Peyer's patch (tissue), 4 donors: Measurements from ENCODE around the gene FNDC1.

Experiments
- CTCF ChIP-seq, 6 experiments: fragments of 450-650 bp in 4 of 6; fragments of 200-600 bp in 2 of 6; sonication (generic) in 1 of 6; IDR thresholded peaks; one replicate each; pipeline ENCODE4 v1.5.1; 2017 to 2019; ENCODE audit warnings: antibody characterized with exemption in 6 of 6, mild to moderate bottlenecking in 3 of 6, moderate library complexity in 1 of 6
- POLR2A ChIP-seq, 2 donors: fragments of 450-650 bp; IDR thresholded peaks; one replicate each; pipeline ENCODE4 v1.5.1; 2017; ENCODE audit warnings: antibody characterized with exemption in 2 of 2, mild to moderate bottlenecking in 2 of 2, moderate library complexity in 2 of 2

GRCh38 chr6:159238920-159239558 lies 69.8 kb downstream of the FNDC1 start:
- TF ChIP-seq CTCF (IDR thresholded peaks at IDR 0.05): no peak
- no peak for TF ChIP-seq POLR2A (IDR thresholded peaks at IDR 0.05)
